ENCODE measurements around the gene IFNG-AS1.
A peak's percentile ranks its signal among the peaks of the same experiment; 100 is the strongest.

The IFNG-AS1 gene

GRCh38 chr12:68037616-68038255, 48.5 kb downstream of the IFNG-AS1 start:
- DNase-seq (ENCODE audit: low read depth in 2 of 2), result no peak

- no peak for DNase-seq (ENCODE audit: low read depth in 2 of 2)
Measured at GRCh38 chr12:68038650-68039049, 49.4 kb downstream of the IFNG-AS1 start.

- DNase-seq (ENCODE audit: low read depth in 2 of 2), result peak; percentile 32 to 40
Measured at GRCh38 chr12:68040450-68041075, 51.3 kb downstream of the IFNG-AS1 start.

- DNase-seq (ENCODE audit: low read depth in 2 of 2), result peak in 1 of 2 donors; percentile 5
Measured at GRCh38 chr12:68042212-68042699, 53.0 kb downstream of the IFNG-AS1 start.

- DNase-seq (ENCODE audit: low read depth in 2 of 2), result no peak
Measured at GRCh38 chr12:68043435-68043834, 54.2 kb downstream of the IFNG-AS1 start.

- no peak for DNase-seq (ENCODE audit: low read depth in 2 of 2)
Measured at GRCh38 chr12:68048648-68049297, 59.5 kb downstream of the IFNG-AS1 start.

GRCh38 chr12:68056300-68056699, 67.1 kb downstream of the IFNG-AS1 start:
- no peak for DNase-seq (ENCODE audit: low read depth in 2 of 2)

GRCh38 chr12:68063900-68064590, 74.8 kb downstream of the IFNG-AS1 start:
- DNase-seq (ENCODE audit: low read depth in 2 of 2), result no peak

- DNase-seq (ENCODE audit: low read depth in 2 of 2), result no peak
Measured at GRCh38 chr12:68065163-68065562, 75.9 kb downstream of the IFNG-AS1 start.

GRCh38 chr12:68065687-68066086, 76.4 kb downstream of the IFNG-AS1 start:
- DNase-seq (ENCODE audit: low read depth in 2 of 2), result no peak

GRCh38 chr12:68067762-68068376, 78.6 kb downstream of the IFNG-AS1 start:
- no peak for DNase-seq (ENCODE audit: low read depth in 2 of 2)

GRCh38 chr12:68069275-68069674, 80.0 kb downstream of the IFNG-AS1 start:
- no peak for DNase-seq (ENCODE audit: low read depth in 2 of 2)
